CD14-positive monocyte (primary cell): ENCODE measurements around the gene PPP2R2C. TPM values are rescaled to one million over a fixed set of nuclear protein-coding genes. Genes with fewer than 3 reads are reported as not detected.

Experiments used
- DNase-seq, 3 donors: peaks; one replicate each; pipeline ENCODE4 v3.0.0-alpha.2; 2011 to 2022
- H2AFZ ChIP-seq: 2 replicates; pipeline ENCODE4 v1.6.0; 2012; ENCODE audit warnings: mild to moderate bottlenecking, low read depth, low read length, inconsistent platforms; ENCODE audit not compliant: insufficient read depth, poor library complexity, severe bottlenecking
- H3K27ac ChIP-seq, 2 donors: 1 replicate in 1 of 2; 2 replicates in 1 of 2; pipeline ENCODE4 v1.5.1; 2012 to 2013; ENCODE audit warnings: low read length in 2 of 2, control low read depth in 1 of 2, inconsistent platforms in 1 of 2, low read depth in 1 of 2, mild to moderate bottlenecking in 1 of 2
- H3K27me3 ChIP-seq, 2 donors: one replicate each; pipeline versions ENCODE4 v1.6.0 to v1.6.1; 2011 to 2013; ENCODE audit warnings: low read length in 2 of 2; ENCODE audit not compliant: control insufficient read depth in 2 of 2, insufficient read depth in 2 of 2
- H3K36me3 ChIP-seq, 2 donors: replicated peaks in 1 of 2; 1 replicate in 1 of 2; 2 replicates in 1 of 2; pipeline versions ENCODE4 v1.5.1 to v1.6.1; 2012 to 2013; ENCODE audit warnings: low read length in 2 of 2, control low read depth in 1 of 2, inconsistent platforms in 1 of 2, mild to moderate bottlenecking in 1 of 2; ENCODE audit not compliant: insufficient read depth in 2 of 2, control insufficient read depth in 1 of 2
- H3K4me1 ChIP-seq, 2 donors: 1 replicate in 1 of 2; 2 replicates in 1 of 2; pipeline versions ENCODE4 v1.5.1 to v1.6.1; 2012 to 2013; ENCODE audit warnings: low read length in 2 of 2, control low read depth in 1 of 2, inconsistent platforms in 1 of 2, mild to moderate bottlenecking in 1 of 2, moderate library complexity in 1 of 2; ENCODE audit not compliant: insufficient read depth in 2 of 2, control insufficient read depth in 1 of 2
- H3K4me2 ChIP-seq: replicated peaks from 2 replicates; pipeline ENCODE3; 2012; ENCODE audit warnings: low read length, moderate library complexity, mild to moderate bottlenecking; ENCODE audit not compliant: poor library complexity, severe bottlenecking; ENCODE audit errors: extremely low read depth
- H3K4me3 ChIP-seq, 3 experiments: fragments of 200-600 bp in 1 of 3; sonication (generic) in 1 of 3; replicated peaks in 1 of 3; 1 replicate in 2 of 3; 2 replicates in 1 of 3; pipeline ENCODE4 v1.5.1; 2011 to 2013; ENCODE audit warnings: low read length in 3 of 3, mild to moderate bottlenecking in 3 of 3, control low read depth in 2 of 3, low read depth in 2 of 3, inconsistent platforms in 1 of 3, moderate library complexity in 1 of 3
- H3K79me2 ChIP-seq: 2 replicates; pipeline ENCODE4 v1.6.0; 2012; ENCODE audit warnings: mild to moderate bottlenecking, control low read depth, inconsistent platforms, low read length, moderate library complexity; ENCODE audit not compliant: insufficient read depth
- H3K9ac ChIP-seq: 2 replicates; pipeline ENCODE4 v1.6.0; 2017; ENCODE audit warnings: low read length, mild to moderate bottlenecking; ENCODE audit not compliant: insufficient read depth, poor library complexity, severe bottlenecking
- H3K9me3 ChIP-seq, 2 donors: replicated peaks in 1 of 2; 1 replicate in 1 of 2; 2 replicates in 1 of 2; pipeline versions ENCODE4 v1.5.1 to v1.6.1; 2012 to 2013; ENCODE audit warnings: low read length in 2 of 2, control low read depth in 1 of 2; ENCODE audit not compliant: control insufficient read depth in 1 of 2, insufficient read depth in 1 of 2
- H4K20me1 ChIP-seq: 2 replicates; pipeline ENCODE4 v1.6.0; 2012; ENCODE audit warnings: mild to moderate bottlenecking, low read length, control low read depth, moderate library complexity; ENCODE audit not compliant: insufficient read depth
- H3K27ac Mint-ChIP-seq, 7 donors: one replicate each; pipeline ENCODE4 v1.8.0; 2020; ENCODE audit warnings: mild to moderate bottlenecking in 7 of 7, mixed read lengths in 7 of 7, moderate library complexity in 6 of 7, inconsistent platforms in 2 of 7
- H3K27me3 Mint-ChIP-seq, 3 donors: one replicate each; pipeline ENCODE4 v1.8.0; 2021 to 2022; ENCODE audit warnings: low read depth in 3 of 3, mild to moderate bottlenecking in 3 of 3, mixed read lengths in 3 of 3, moderate library complexity in 3 of 3, inconsistent platforms in 1 of 3
- H3K36me3 Mint-ChIP-seq, 2 donors: one replicate each; pipeline ENCODE4 v1.8.0; 2020; ENCODE audit warnings: mixed read lengths in 2 of 2, inconsistent platforms in 1 of 2, mild to moderate bottlenecking in 1 of 2
- H3K4me1 Mint-ChIP-seq: one replicate; pipeline ENCODE4 v1.8.0; 2020; ENCODE audit warnings: mild to moderate bottlenecking, mixed read lengths
- H3K4me3 Mint-ChIP-seq, 2 donors: one replicate each; pipeline ENCODE4 v1.8.0; 2020; ENCODE audit warnings: mild to moderate bottlenecking in 2 of 2, mixed read lengths in 2 of 2, moderate library complexity in 1 of 2
- H3K9me3 Mint-ChIP-seq, 7 donors: one replicate each; pipeline ENCODE4 v1.8.0; 2020 to 2022; ENCODE audit warnings: mixed read lengths in 7 of 7, mild to moderate bottlenecking in 6 of 7, moderate library complexity in 6 of 7, inconsistent platforms in 2 of 7
- WGBS: methylation state at CpG from one replicate; pipeline ENCODE4 v1.1.5; 2013; ENCODE audit warnings: missing lambda C conversion rate; ENCODE audit not compliant: insufficient coverage; 5-methylcytosine and 5-hydroxymethylcytosine counted together
- intact Hi-C, 2 donors: fragments of 100-400 bp; cut with micrococcal nuclease; formaldehyde crosslinking; loops; one replicate each; pipeline versions ENCODE4 v1.15.0 to v1.15.1; 2023
- polyA plus RNA-seq, 3 donors: library from polyadenylated mRNA; depleted of rRNA in 1 of 3; unstranded in 2 of 3; stranded (reverse) in 1 of 3; fragments of 300-500 nt in 2 of 3; fragments of >200 nt in 1 of 3; fragmentation: Illumina TruSeq in 2 of 3; gene quantifications; 1 replicate in 2 of 3; 2 replicates in 1 of 3; pipeline ENCODE4 v1.2.3, GENCODE V29; 2012 to 2021
- TF ChIP-seq, protein P1 (sequence below): fragments of 200-600 bp; IDR thresholded peaks from one replicate; pipeline ENCODE4 v1.8.0; 2022; ENCODE audit warnings: antibody characterized with exemption, mild to moderate bottlenecking

PPP2R2C gene
- polyA plus RNA-seq, 3 donors, result not detected

DNA sequence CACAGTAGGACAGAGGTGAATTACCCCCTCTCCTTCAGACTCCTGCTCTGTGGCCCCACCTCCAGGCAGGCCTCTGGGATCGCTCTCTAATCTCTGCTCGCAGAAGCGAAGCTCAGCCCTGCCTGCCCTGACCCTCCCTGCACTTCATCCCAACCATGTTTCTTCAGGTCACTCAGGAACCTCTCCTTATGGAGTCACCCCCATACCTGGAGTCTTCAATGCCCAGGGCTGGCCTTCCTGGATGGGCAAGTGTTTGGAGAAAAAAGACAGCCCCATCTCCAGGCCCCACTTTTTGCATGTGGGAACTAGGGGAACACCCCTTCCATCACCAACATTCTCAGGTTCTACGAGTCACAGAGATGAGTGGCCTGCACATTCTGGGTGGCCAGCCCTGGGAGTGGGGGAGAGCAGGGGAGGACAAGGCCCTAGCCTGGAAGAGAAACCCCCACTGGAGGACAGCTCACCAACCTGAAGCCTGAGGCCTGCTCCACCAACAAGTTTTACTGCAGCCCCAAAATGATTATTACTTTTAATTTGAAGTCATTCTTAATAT, 90.8 kb downstream of the PPP2R2C start:
- Histone ChIP-seq H3K4me2 (no peak overlapping the region), H3K9ac (no peak overlapping the region), H3K36me3 (no peaks in the 10 kb centered on the region), H3K9me3 (no peaks in the 10 kb centered on the region), H3K79me2 (no peaks in the 10 kb centered on the region), H4K20me1 (no peaks in the 10 kb centered on the region), H3K4me1 (no peaks in the 10 kb centered on the region), H3K27ac (no peak overlapping the region), H3K27me3 (no peaks in the 10 kb centered on the region), H2AFZ (no peak overlapping the region), H3K4me3 (no peak overlapping the region)
- WGBS, result 94% methylated on average over 3 of the region's 4 CpGs
- Mint-ChIP-seq H3K36me3 (no peaks in the 10 kb centered on the region), H3K9me3 (no peaks in the 10 kb centered on the region), H3K27me3 (peaks cover 9 to 13% (median 12%) of the 10 kb centered on the region in 3 donors), H3K4me1 (no peaks in the 10 kb centered on the region), H3K4me3 (peak overlapping the region in 1 of 2 donors; percentile 24), H3K27ac (no peak overlapping the region)
- intact Hi-C loops, result no loop called here
- DNase-seq, result no peak
- TF ChIP-seq, protein P1, sequence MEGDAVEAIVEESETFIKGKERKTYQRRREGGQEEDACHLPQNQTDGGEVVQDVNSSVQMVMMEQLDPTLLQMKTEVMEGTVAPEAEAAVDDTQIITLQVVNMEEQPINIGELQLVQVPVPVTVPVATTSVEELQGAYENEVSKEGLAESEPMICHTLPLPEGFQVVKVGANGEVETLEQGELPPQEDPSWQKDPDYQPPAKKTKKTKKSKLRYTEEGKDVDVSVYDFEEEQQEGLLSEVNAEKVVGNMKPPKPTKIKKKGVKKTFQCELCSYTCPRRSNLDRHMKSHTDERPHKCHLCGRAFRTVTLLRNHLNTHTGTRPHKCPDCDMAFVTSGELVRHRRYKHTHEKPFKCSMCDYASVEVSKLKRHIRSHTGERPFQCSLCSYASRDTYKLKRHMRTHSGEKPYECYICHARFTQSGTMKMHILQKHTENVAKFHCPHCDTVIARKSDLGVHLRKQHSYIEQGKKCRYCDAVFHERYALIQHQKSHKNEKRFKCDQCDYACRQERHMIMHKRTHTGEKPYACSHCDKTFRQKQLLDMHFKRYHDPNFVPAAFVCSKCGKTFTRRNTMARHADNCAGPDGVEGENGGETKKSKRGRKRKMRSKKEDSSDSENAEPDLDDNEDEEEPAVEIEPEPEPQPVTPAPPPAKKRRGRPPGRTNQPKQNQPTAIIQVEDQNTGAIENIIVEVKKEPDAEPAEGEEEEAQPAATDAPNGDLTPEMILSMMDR, result no peak

- no peaks in the 10 kb centered on the region for H3K79me2 ChIP-seq
- no peak overlapping the region for H3K27ac ChIP-seq
- Mint-ChIP-seq H3K27me3 (peaks cover 9 to 13% (median 13%) of the 10 kb centered on the region in 3 donors), H3K27ac (no peak overlapping the region), H3K9me3 (no peaks in the 10 kb centered on the region), H3K4me3 (peak overlapping the region in 1 of 2 donors; percentile 39), H3K36me3 (no peaks in the 10 kb centered on the region), H3K4me1 (no peaks in the 10 kb centered on the region)
- no peaks in the 10 kb centered on the region for H3K9me3 ChIP-seq
- H2AFZ ChIP-seq, result no peak overlapping the region
- H3K4me1 ChIP-seq, result no peaks in the 10 kb centered on the region
- H3K36me3 ChIP-seq, result no peaks in the 10 kb centered on the region
- H3K4me3 ChIP-seq, result no peak overlapping the region
- no peaks in the 10 kb centered on the region for H3K27me3 ChIP-seq
- intact Hi-C loops, result no loop called here
- TF ChIP-seq, protein P1, result no peak
- H3K9ac ChIP-seq, result no peak overlapping the region
- H3K4me2 ChIP-seq, result no peak overlapping the region
- no peak for DNase-seq
- WGBS, result 54% methylated on average over 17 of the region's 21 CpGs
- H4K20me1 ChIP-seq, result no peaks in the 10 kb centered on the region
Measured at GRCh38 chr4:6380746-6381410, 91.5 kb downstream of the PPP2R2C start.
